Measurements from ENCODE around the gene TGFBR3. TPM values are rescaled to one million over a fixed set of nuclear protein-coding genes. Genes with fewer than 3 reads are reported as not detected.

Gene TGFBR3
- total RNA-seq, 1 experiment from 2014 or later, result 2.4 TPM

- Histone ChIP-seq H2AFZ (ENCODE audit: low read length) (no peak overlapping the region), H2BK15ac (ENCODE audit: low read depth, low read length) (no peak overlapping the region), H3T11ph (ENCODE audit: low read length) (no peak overlapping the region), H2BK5ac (ENCODE audit: insufficient read length, low read length) (no peak overlapping the region), H3K27me3 (ENCODE audit: insufficient read depth, low read length) (no peaks in the 10 kb centered on the region), H3K4me1 (ENCODE audit: insufficient read depth, low read length) (no peaks in the 10 kb centered on the region), H4K8ac (replicated peaks; ENCODE audit: insufficient read length, low read depth, low read length) (no peak overlapping the region), H3K9ac (ENCODE audit: extremely low read depth, insufficient read length, low read length) (no peak overlapping the region), H3K23me2 (ENCODE audit: insufficient read length, low read depth, low read length, poor library complexity, severe bottlenecking) (no peaks in the 10 kb centered on the region), H3K79me2 (ENCODE audit: insufficient read depth, low read length) (no peaks in the 10 kb centered on the region), H2BK120ac (ENCODE audit: low read depth, low read length, poor library complexity, severe bottlenecking) (no peak overlapping the region), H4K20me1 (ENCODE audit: control insufficient read depth, insufficient read depth, insufficient read length) (no peaks in the 10 kb centered on the region), H2BK20ac (ENCODE audit: low read depth, low read length, poor library complexity, severe bottlenecking) (no peak overlapping the region), H3K4me2 (ENCODE audit: insufficient read depth, insufficient read length, low read length) (no peak overlapping the region), H4K91ac (ENCODE audit: insufficient read length, low read depth, low read length) (no peak overlapping the region), H2AK5ac (ENCODE audit: insufficient read length, low read length) (no peak overlapping the region), H3K79me1 (ENCODE audit: insufficient read depth, low read depth, low read length, poor library complexity, severe bottlenecking) (no peaks in the 10 kb centered on the region), H2BK12ac (ENCODE audit: insufficient read length, low read depth, low read length) (no peak overlapping the region), H3K9me3 (ENCODE audit: control insufficient read depth, low read depth, low read length) (no peaks in the 10 kb centered on the region), H4K5ac (ENCODE audit: insufficient read length, low read depth, low read length) (no peak overlapping the region), H3K27ac (ENCODE audit: insufficient read length, low read depth, low read length) (no peak overlapping the region), H3K14ac (ENCODE audit: insufficient read depth, low read length) (no peak overlapping the region), H3K23ac (ENCODE audit: insufficient read length, low read depth, low read length) (no peak overlapping the region), H3K4ac (ENCODE audit: low read depth, low read length) (no peak overlapping the region), H3K18ac (ENCODE audit: insufficient read length, low read depth, low read length) (no peak overlapping the region), H3K56ac (ENCODE audit: insufficient read length, low read depth, low read length) (no peak overlapping the region)
- DNase-seq, result no peak
- no CpG with 5 or more reads among the region's 4 CpGs for WGBS (ENCODE audit: extremely low coverage, insufficient read length, low lambda C conversion rate)
- no peaks in the 10 kb centered on the region; the same call in 1 of the 2 replicates for H3K27me3 Mint-ChIP-seq (ENCODE audit: low read depth)
- no peak overlapping the region for H3K4me3 Mint-ChIP-seq
- no peak overlapping the region for H3K27ac Mint-ChIP-seq
- TF ChIP-seq CTCF (conservative IDR thresholded peaks at IDR 0.05), result no peak
- H3K9me3 Mint-ChIP-seq, result no peaks in the 10 kb centered on the region
- H3K36me3 Mint-ChIP-seq (ENCODE audit: insufficient read depth in 1 of 3, low read depth in 3 of 3), result peaks cover 0 to 4% (median 0%) of the 10 kb centered on the region in 3 experiments; a peak in 1 of 7 replicates
- H3K4me1 Mint-ChIP-seq, result peaks cover 6 to 14% of the 10 kb centered on the region in 2 experiments
Observed at GRCh38 chr1:91925644-91926435, 39.9 kb upstream of the TGFBR3 start.
